Activated CD4-positive, alpha-beta T cell treated with anti-CD3 and anti-CD28 coated beads, Interleukin-2, Interleukin-4, amounts not matched to agents 100 ng/mL and 50 ng/mL, durations not matched to agents 16 hours and 8 hours (primary cell): ENCODE measurements around the gene FBXO11.

Source experiments
- DNase-seq: peaks from one replicate; pipeline ENCODE4 v3.0.0-alpha.2; 2020; ENCODE audit warnings: low spot score

Gene FBXO11

GRCh38 chr2:47783486-47784351 lies 122.6 kb downstream of the FBXO11 start:
- peak; percentile 68 for DNase-seq

GRCh38 chr2:47782671-47783485 lies 123.4 kb downstream of the FBXO11 start, which contains the start of gene MSH6:
TSS of gene MSH6 (plus strand) at chr2:47783145. CDS start at chr2:47783234, 89 bp downstream.
- peak; percentile 90 for DNase-seq

- no peak for DNase-seq
These were observed 124.0 kb downstream of the FBXO11 start for GRCh38 chr2:47782381-47782670.

- DNase-seq = no peak
These were observed 126.9 kb downstream of the FBXO11 start for GRCh38 chr2:47779426-47779790.

- no peak for DNase-seq
These were observed 127.4 kb downstream of the FBXO11 start for GRCh38 chr2:47778698-47779425.

GRCh38 chr2:47777277-47777937 lies 128.9 kb downstream of the FBXO11 start:
- DNase-seq = no peak

GRCh38 chr2:47774567-47774966 lies 131.7 kb downstream of the FBXO11 start:
- DNase-seq = no peak

GRCh38 chr2:47772343-47772742 lies 134.0 kb downstream of the FBXO11 start:
- DNase-seq = no peak

GRCh38 chr2:47771211-47771610 lies 135.1 kb downstream of the FBXO11 start:
- no peak for DNase-seq

GRCh38 chr2:47769318-47769717 lies 137.0 kb downstream of the FBXO11 start:
- no peak for DNase-seq

GRCh38 chr2:47767880-47768609 lies 138.3 kb downstream of the FBXO11 start:
- DNase-seq = peak; percentile 69

GRCh38 chr2:47767497-47767844 lies 138.8 kb downstream of the FBXO11 start:
- DNase-seq = no peak

GRCh38 chr2:47751856-47752414 lies 154.4 kb downstream of the FBXO11 start:
- DNase-seq = no peak

GRCh38 chr2:47747878-47748277 lies 158.4 kb downstream of the FBXO11 start:
- no peak for DNase-seq

GRCh38 chr2:47744074-47744473 lies 162.2 kb downstream of the FBXO11 start:
- DNase-seq = no peak

GRCh38 chr2:47741637-47742036 lies 164.7 kb downstream of the FBXO11 start:
- DNase-seq = no peak

- no peak for DNase-seq
These were observed 165.2 kb downstream of the FBXO11 start for GRCh38 chr2:47741101-47741500.
